Lung (tissue), 12 donors: ENCODE data around the gene MACROD1. TPM values are rescaled to one million over a fixed set of nuclear protein-coding genes. Genes with fewer than 3 reads are reported as not detected.

ENCODE experiments used
- ATAC-seq: fragments of 200-7000 bp; cut with Tn5 transposase; one replicate; pipeline ENCODE4 v1.9.1; 2020; ENCODE audit warnings: moderate number of reproducible peaks; ENCODE audit not compliant: insufficient read depth, low FRiP score
- DNase-seq, 3 donors: peaks; one replicate each; pipeline ENCODE4 v3.0.0-alpha.2; 2013 to 2017
- H3K27ac ChIP-seq, 2 donors: one replicate each; pipeline ENCODE4 v1.5.1; 2013; ENCODE audit warnings: mild to moderate bottlenecking in 2 of 2, moderate library complexity in 2 of 2, control low read depth in 1 of 2, inconsistent platforms in 1 of 2, low read depth in 1 of 2, low read length in 1 of 2
- H3K27me3 ChIP-seq, 3 donors: one replicate each; pipeline ENCODE4 v1.5.1; 2013; ENCODE audit warnings: low read length in 2 of 3; ENCODE audit not compliant: control insufficient read depth in 3 of 3, insufficient read depth in 3 of 3
- H3K36me3 ChIP-seq, 4 donors: one replicate each; pipeline ENCODE4 v1.5.1; 2013; ENCODE audit warnings: low read length in 4 of 4, mild to moderate bottlenecking in 1 of 4, moderate library complexity in 1 of 4; ENCODE audit not compliant: control insufficient read depth in 4 of 4, insufficient read depth in 4 of 4
- H3K4me1 ChIP-seq, 5 donors: one replicate each; pipeline ENCODE4 v1.5.1; 2013; ENCODE audit warnings: low read length in 5 of 5, mild to moderate bottlenecking in 2 of 5, moderate library complexity in 1 of 5; ENCODE audit not compliant: control insufficient read depth in 5 of 5, insufficient read depth in 5 of 5
- H3K4me3 ChIP-seq: one replicate; pipeline ENCODE4 v1.5.1; 2013; ENCODE audit warnings: mild to moderate bottlenecking, control low read depth, moderate library complexity
- H3K9ac ChIP-seq, 2 donors: one replicate each; pipeline ENCODE4 v1.5.1; 2013; ENCODE audit warnings: low read length in 2 of 2, control low read depth in 1 of 2; ENCODE audit not compliant: insufficient read depth in 1 of 2
- H3K9me3 ChIP-seq, 4 donors: one replicate each; pipeline ENCODE4 v1.5.1; 2013; ENCODE audit warnings: low read length in 3 of 4, mild to moderate bottlenecking in 1 of 4, moderate library complexity in 1 of 4; ENCODE audit not compliant: control insufficient read depth in 4 of 4, insufficient read depth in 3 of 4
- WGBS, 2 donors: extraction: QIAGEN DNeasy Blood & Tissue Kit; methylation state at CpG; one replicate each; pipeline ENCODE4 v1.1.7; 2013; 5-methylcytosine and 5-hydroxymethylcytosine counted together
- polyA plus RNA-seq, 2 donors: library from polyadenylated mRNA; stranded (reverse); fragments of 200-250 nt; gene quantifications; one replicate each; pipeline ENCODE4 v1.2.1, GENCODE V29; 2013
- total RNA-seq, 2 donors: library from RNA; depleted of rRNA in 1 of 2; stranded (reverse); fragments of >200 nt in 1 of 2; gene quantifications; one replicate each; pipeline ENCODE4 v1.2.1, GENCODE V29; 2014 to 2021
- TF ChIP-seq, protein P1 (sequence below): IDR thresholded peaks from 2 replicates; pipeline ENCODE4 v1.5.1; 2012; ENCODE audit warnings: mild to moderate bottlenecking; ENCODE audit errors: control extremely low read depth, extremely low read depth
- donor health status: control.
- donor health status: control.
- donor health status: Bipolar disorder and iron deficiency.
- donor health status: healthy.
- donor health status: DM: yes; HTN: yes; CAD: no.

MACROD1 gene
- total and polyA plus RNA-seq, 4 donors, result 9.9 to 70.0 (median 19.0) TPM

DNA sequence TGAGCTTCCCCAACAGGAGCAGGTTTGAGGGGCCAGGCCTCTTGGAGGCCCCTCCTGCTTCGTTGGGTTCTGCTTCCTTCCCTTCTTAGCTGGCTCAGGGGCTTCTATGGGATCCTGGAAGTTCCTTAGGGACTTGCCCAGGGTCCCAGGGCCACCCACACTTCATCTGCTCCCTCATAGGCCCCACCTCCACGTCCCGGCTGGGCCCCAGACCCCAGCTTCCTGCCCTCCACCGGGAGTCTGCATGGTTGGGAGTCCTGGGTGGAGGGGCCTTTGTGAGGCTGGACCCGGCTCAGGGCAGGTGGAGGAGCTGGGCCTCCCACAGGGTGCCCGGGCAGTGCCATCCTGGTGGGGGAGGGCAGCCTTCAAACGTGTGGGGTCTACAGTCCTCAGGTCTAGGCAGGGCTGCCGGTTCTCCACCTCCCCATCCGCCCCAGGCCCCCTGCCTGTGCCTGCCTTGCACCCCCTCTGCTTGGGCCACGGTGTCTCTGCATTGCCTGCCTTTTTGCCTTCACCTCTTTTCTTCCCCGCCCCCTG, 168.0 kb downstream of the MACROD1 start:
- no peak for ATAC-seq
- peaks cover 6 to 41% (median 16%) of the 10 kb centered on the region in 4 donors for H3K36me3 ChIP-seq
- no peak overlapping the region for H3K27ac ChIP-seq
- 74 to 82% methylated on average over 11 of the region's 11 CpGs for WGBS, 2 donors
- TF ChIP-seq, protein P1, sequence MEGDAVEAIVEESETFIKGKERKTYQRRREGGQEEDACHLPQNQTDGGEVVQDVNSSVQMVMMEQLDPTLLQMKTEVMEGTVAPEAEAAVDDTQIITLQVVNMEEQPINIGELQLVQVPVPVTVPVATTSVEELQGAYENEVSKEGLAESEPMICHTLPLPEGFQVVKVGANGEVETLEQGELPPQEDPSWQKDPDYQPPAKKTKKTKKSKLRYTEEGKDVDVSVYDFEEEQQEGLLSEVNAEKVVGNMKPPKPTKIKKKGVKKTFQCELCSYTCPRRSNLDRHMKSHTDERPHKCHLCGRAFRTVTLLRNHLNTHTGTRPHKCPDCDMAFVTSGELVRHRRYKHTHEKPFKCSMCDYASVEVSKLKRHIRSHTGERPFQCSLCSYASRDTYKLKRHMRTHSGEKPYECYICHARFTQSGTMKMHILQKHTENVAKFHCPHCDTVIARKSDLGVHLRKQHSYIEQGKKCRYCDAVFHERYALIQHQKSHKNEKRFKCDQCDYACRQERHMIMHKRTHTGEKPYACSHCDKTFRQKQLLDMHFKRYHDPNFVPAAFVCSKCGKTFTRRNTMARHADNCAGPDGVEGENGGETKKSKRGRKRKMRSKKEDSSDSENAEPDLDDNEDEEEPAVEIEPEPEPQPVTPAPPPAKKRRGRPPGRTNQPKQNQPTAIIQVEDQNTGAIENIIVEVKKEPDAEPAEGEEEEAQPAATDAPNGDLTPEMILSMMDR, result no peak
- DNase-seq, result no peak
- H3K9me3 ChIP-seq, result peaks cover 0 to 3% (median 0%) of the 10 kb centered on the region in 4 donors
- H3K4me1 ChIP-seq, result peaks cover 4 to 33% (median 16%) of the 10 kb centered on the region in 5 donors
- no peak overlapping the region for H3K4me3 ChIP-seq
- H3K9ac ChIP-seq, result no peak overlapping the region
- no peaks in the 10 kb centered on the region for H3K27me3 ChIP-seq

DNA sequence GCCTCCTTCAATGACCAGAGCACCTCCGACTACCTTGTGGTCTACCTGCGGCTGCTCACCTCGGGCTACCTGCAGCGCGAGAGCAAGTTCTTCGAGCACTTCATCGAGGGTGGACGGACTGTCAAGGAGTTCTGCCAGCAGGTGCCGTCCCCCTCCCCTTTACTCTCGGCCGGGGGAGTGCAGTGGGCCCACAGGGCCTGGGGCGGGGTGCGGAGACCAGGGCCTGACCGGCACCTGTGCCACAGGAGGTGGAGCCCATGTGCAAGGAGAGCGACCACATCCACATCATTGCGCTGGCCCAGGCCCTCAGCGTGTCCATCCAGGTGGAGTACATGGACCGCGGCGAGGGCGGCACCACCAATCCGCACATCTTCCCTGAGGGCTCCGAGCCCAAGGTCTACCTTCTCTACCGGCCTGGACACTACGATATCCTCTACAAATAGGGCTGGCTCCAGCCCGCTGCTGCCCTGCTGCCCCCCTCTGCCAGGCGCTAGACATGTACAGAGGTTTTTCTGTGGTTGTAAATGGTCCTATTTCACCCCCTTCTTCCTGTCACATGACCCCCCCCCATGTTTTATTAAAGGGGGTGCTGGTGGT, 168.7 kb downstream of the MACROD1 start:
- Histone ChIP-seq H3K27ac (no peak overlapping the region), H3K4me1 (peaks cover 4 to 29% (median 16%) of the 10 kb centered on the region in 5 donors), H3K27me3 (no peaks in the 10 kb centered on the region), H3K36me3 (peaks cover 6 to 42% (median 16%) of the 10 kb centered on the region in 4 donors), H3K9me3 (peaks cover 0 to 3% (median 0%) of the 10 kb centered on the region in 4 donors), H3K9ac (no peak overlapping the region), H3K4me3 (no peak overlapping the region)
- WGBS, 2 donors, result 95% methylated on average over 27 of the region's 27 CpGs
- TF ChIP-seq, protein P1, result no peak
- ATAC-seq, result no peak
- no peak for DNase-seq

DNA sequence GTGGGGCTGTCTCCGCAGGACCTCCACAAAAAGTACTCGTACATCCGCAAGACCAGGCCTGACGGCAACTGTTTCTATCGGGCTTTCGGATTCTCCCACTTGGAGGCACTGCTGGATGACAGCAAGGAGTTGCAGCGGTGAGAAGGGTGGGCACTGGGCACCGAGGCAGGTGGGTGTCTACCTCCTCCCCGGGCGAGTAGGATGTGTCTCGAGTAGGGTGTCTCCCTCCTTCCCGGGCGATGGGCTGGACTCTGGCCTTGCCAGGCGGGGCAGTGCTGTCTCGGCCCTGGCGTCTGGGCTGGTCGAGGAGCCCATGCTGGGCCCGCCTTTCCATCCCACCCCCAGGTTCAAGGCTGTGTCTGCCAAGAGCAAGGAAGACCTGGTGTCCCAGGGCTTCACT, 169.4 kb downstream of the MACROD1 start:
- H3K4me3 ChIP-seq, result no peak overlapping the region
- ATAC-seq (no peak), DNase-seq (no peak)
- H3K9me3 ChIP-seq, result peaks cover 0 to 3% (median 0%) of the 10 kb centered on the region in 4 donors
- TF ChIP-seq, protein P1, result no peak
- H3K27ac ChIP-seq, result no peak overlapping the region
- 92% methylated on average over 15 to 18 of the region's 18 CpGs for WGBS, 2 donors
- H3K4me1 ChIP-seq, result peaks cover under 1 to 22% (median 13%) of the 10 kb centered on the region in 5 donors
- H3K9ac ChIP-seq, result no peak overlapping the region
- peaks cover 8 to 44% (median 17%) of the 10 kb centered on the region in 4 donors for H3K36me3 ChIP-seq
- no peaks in the 10 kb centered on the region for H3K27me3 ChIP-seq
